Stimulated activated CD4-positive, alpha-beta T cell treated with anti-CD3 and anti-CD28 coated beads, Interleukin-2, amount 100 ng/mL, for 48 hours (primary cell): ENCODE results near the gene LZTS2.

Source experiments
- DNase-seq, 2 donors: peaks; one replicate each; pipeline ENCODE4 v3.0.0-alpha.2; 2020

Gene LZTS2

DNA sequence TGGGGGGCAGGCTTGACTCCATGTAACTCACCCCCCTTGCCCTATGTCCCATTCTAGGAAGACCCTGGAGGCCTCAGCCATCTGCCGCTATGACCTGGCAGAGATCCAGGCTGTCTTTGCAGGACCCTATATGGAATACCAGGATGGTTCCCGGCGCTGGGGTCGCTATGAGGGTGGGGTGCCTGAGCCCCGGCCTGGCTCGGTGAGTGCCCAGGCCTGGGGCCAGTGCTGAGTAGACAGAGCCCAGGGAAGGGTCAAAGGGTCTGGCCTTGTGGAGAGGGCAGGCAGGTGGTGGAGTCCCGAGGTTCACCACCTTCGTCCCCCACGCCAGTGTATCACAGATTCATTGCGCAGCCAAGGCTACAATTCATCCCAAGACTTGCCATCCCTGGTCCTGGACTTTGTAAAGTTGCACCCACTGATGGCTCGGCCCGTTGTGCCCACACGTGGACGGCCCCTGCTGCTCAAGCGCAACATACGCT lies 19.8 kb upstream of the LZTS2 start:
- DNase-seq = no peak

- no peak for DNase-seq
These were observed 19.3 kb upstream of the LZTS2 start for GRCh38 chr10:100980311-100980710.

- no peak for DNase-seq
These were observed 18.9 kb upstream of the LZTS2 start for GRCh38 chr10:100980711-100981110.

GRCh38 chr10:100981178-100981772 lies 18.3 kb upstream of the LZTS2 start:
- no peak for DNase-seq

GRCh38 chr10:100982916-100983830 lies 16.4 kb upstream of the LZTS2 start:
- DNase-seq = no peak

GRCh38 chr10:100983868-100984671 lies 15.5 kb upstream of the LZTS2 start:
- no peak for DNase-seq

DNA sequence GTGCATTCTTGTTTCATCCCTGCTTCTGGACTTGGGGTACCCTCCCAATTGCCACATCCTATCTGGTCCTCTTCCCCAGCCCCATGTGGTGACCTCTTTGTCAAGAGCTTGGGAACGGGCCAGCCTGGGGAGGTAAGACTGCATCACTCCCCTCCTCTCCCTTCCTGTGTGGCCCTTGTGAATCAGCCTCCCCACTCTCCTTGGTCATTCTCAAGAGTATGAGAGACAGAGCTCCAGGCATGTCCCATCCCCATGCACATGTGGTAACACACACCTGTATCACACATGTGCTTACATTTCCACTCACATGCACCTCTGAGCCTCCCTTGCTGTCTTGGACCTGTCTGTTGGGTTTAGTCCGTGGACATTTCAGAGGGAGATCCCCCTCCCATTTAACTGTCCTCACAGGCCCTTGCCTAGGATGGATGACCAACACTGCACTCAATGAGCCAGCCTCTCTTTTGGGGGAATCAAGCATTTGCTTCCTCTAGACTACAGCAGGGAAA lies 14.9 kb upstream of the LZTS2 start:
- no peak for DNase-seq

DNA sequence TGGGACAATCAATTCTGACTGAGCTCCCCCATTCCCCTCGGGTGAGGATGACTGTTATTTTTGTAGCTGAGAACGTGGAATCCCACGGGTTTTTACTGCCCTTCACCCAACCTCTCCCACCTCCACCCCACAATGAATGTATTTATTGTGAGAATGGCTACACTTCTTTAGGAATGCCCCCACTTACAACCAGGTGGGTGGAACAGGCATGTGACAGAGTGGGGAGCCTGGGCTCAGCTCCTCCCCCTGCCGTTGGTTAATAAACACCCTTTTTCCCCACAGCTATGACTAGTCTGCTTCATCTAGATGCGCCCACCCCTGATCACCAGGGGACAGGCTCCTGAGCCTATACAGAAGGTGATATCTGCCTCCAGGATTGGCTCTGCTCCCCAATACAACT lies 14.3 kb upstream of the LZTS2 start:
- no peak for DNase-seq

- DNase-seq = no peak
These were observed 13.0 kb upstream of the LZTS2 start for GRCh38 chr10:100986623-100986951.

GRCh38 chr10:100986952-100987684 lies 12.5 kb upstream of the LZTS2 start, which contains the start of the genes MRPL43 and TWNK:
MRPL43 (minus strand) TSS chr10:100987497; CDS start chr10:100987443, 54 bp downstream.
TWNK (plus strand) TSS chr10:100987543; CDS start chr10:100988211, 668 bp downstream.
- peak; percentile 78 to 81 for DNase-seq

DNA sequence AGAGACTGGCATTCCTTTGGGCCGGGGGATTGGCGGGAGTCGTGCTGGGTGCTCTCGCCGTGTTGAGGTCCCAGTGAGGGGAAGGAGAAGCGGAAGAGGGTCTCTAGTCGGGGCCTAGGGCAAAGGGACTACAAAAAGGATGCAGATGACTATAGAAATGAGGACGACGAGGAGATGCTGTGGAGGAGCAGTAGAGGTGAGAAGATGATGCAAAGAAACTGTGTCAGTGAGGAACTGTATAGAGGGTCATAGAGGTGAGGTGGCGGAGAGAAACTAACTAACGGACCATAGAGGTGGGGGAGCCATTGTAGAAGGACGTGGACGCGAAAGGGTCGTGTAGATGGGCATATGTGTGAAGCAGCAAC lies 11.9 kb upstream of the LZTS2 start:
- DNase-seq = no peak

- DNase-seq = no peak
These were observed 11.4 kb upstream of the LZTS2 start for GRCh38 chr10:100988166-100988565.

DNA sequence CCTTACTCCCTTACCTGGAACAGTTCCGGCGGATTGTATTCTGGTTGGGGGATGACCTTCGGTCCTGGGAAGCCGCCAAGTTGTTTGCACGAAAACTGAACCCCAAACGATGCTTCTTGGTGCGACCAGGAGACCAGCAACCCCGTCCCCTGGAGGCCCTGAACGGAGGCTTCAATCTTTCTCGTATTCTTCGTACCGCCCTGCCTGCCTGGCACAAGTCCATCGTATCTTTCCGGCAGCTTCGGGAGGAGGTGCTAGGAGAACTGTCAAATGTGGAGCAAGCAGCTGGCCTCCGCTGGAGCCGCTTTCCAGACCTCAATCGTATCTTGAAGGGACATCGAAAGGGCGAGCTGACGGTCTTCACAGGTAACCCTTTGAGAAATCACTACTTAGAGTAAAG lies 10.5 kb upstream of the LZTS2 start:
- DNase-seq = no peak

GRCh38 chr10:100993986-100994708 lies 5.5 kb upstream of the LZTS2 start:
- DNase-seq = no peak

DNA sequence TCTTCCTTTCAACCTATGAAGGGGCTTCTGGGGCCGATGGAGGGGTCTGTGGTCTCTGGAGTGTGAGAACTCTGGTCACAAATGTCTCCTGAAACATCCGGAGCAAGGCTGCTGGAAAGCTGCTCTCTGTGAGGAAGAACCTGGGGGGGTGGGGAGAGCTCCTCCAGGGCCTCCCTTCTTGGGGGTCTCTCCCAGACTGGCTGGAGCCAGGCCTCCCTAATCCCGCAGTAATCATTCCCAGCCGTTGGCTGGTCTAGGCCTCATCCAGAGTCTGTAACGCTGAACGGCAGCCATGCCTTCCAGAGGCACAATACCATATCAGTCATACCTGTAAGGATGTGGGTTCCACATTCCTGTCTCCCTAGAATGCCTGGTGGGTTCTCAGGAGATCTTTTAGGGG lies 4.4 kb upstream of the LZTS2 start:
- DNase-seq = no peak

DNA sequence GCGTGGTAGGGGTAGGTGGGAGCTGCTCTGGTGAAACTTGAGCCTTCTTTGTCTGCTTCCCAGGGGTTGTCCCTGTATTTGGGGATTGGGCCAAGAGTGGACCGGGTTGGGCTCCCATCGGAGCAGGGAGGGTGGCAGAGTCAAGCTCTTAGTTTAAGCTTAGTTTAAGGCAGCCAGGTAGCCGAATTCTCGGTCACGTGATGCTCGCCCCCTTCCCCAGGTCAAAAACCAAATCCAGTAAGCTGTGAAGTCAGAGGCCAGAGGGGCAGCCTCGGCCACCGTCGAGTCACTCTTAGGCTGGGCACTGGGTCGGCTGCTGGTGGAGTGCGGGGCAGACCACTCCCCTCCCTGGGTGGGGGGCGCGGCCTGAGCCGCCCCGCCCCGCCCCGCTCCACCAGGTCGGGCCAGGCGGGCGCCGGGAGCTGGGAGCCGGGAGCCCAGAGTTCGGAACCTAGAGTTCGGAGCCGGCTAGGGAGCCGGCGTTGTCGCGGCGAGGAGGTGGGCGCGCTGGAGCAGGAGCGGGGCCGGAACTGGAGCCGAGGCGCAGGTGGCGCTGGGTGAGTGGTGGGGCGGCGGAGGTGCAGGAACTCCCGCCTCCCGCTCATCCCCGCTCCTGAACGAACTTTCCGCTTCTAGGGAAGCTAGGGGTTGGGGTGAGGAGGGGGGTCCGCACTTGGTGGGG lies 2.8 kb upstream of the LZTS2 start:
- peak; percentile 25 to 32 for DNase-seq

DNA sequence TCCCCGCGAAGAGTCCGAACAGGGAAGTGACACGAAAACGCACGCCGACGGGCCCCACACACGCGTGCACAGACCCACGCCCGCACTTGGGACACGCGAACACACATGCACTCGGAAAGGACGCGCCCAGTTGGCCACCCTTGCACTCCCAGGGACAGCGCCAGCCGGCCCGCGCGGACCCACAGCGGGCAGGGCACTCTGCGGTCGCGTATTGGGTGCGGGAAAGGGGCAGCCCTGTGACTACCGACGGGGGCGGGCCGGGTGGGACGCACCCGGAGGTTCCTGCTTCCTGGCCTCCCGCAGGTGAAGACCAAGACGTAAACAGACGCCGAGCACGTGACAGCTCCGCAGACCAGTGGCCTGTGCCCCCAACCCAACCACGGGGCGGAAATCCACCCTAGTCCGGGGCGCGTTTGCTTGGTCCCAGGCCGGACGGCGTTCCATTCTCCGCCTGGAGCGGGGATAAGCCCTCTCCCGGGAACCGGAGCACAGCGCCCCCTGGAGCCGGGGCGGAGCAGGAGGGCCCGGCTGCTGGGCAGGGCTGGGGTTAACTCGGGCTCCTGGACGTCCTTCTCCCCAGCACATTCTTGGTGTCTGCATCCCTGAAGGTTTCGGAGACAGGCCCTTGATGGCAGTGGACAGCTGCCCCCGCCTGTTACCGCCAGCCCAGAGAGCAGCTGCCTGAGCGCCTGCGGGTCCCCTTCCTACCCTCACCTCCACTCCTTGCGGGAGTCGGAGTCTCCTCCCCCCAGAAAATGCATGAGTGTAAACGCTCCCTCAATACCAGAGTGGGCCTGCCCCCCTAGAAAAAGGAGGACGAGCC lies 2.0 kb upstream of the LZTS2 start:
- DNase-seq = peak; percentile 69 to 73

DNA sequence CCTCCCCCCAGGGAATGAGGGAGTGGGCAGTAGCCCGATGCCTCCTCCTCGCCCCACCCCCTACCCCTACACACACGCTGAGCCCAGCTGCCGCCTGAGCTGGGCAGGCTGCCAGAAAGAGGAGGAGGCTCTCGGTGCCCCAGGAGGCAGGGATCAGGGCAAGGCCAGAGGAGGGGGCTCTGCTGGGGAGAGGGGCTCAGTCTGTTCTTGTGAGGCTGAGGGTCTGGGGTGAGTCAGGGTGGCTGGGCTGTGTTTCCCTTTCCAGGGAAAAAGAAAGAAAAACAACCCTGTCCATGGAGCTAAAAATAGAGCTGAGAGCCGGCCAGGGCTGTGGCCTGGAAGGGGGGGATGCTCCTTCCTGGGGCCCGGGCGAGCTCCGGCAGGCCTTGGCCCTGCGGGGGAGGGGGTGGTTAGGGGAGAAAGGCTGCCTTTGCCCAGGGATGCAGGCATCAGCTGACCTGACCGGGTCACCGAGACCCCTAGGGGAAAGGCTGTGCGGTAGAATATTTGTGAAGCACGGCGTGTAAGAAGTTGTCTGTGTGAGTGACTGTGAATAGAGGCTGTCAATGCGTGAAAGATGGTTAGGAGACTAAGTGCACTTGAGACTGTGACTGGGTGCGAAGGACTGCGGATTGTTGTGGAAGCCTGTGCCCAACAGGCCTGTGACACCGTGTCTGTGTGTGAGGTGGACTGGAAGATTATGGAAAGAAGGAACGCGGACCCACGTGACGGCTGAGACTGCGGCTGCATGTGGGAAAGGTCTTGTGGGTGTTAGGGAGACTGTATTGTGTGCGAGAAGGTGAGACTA lies 1.2 kb upstream of the LZTS2 start:
- peak; percentile 49 to 58 for DNase-seq
